Mesenchymal stem cell (in vitro differentiated cells and primary cell): ENCODE data around the gene PAX8.

ENCODE experiments used
- DNase-seq: peaks from one replicate; pipeline ENCODE4 v3.0.0-alpha.2; 2013
- H2AFZ ChIP-seq: one replicate; pipeline ENCODE4 v1.6.1; 2013; ENCODE audit warnings: low read depth, mild to moderate bottlenecking, control low read depth, inconsistent platforms, low read length, moderate library complexity
- H2AK5ac ChIP-seq: 2 replicates; pipeline ENCODE4 v1.6.1; 2013; ENCODE audit warnings: low read length, moderate library complexity, mild to moderate bottlenecking, inconsistent platforms; ENCODE audit not compliant: severe bottlenecking
- H2BK120ac ChIP-seq: one replicate; pipeline ENCODE4 v1.6.1; 2013; ENCODE audit warnings: low read depth, mild to moderate bottlenecking, inconsistent platforms, low read length, moderate library complexity
- H2BK12ac ChIP-seq, 2 experiments: one replicate each; pipeline ENCODE4 v1.6.1; 2013; ENCODE audit warnings: inconsistent platforms in 2 of 2, low read length in 2 of 2, mild to moderate bottlenecking in 2 of 2, moderate library complexity in 2 of 2, control low read depth in 1 of 2
- H2BK15ac ChIP-seq: one replicate; pipeline ENCODE4 v1.6.1; 2013; ENCODE audit warnings: mild to moderate bottlenecking, low read depth, inconsistent platforms; ENCODE audit not compliant: poor library complexity, severe bottlenecking
- H2BK5ac ChIP-seq: 2 replicates; pipeline ENCODE4 v1.6.1; 2013; ENCODE audit warnings: low read depth, mild to moderate bottlenecking, low read length, control low read depth, inconsistent platforms; ENCODE audit not compliant: poor library complexity, severe bottlenecking
- H3K14ac ChIP-seq, 2 experiments: one replicate each; pipeline ENCODE4 v1.6.1; 2013; ENCODE audit warnings: inconsistent platforms in 2 of 2, low read length in 2 of 2, control low read depth in 1 of 2, mild to moderate bottlenecking in 1 of 2, moderate library complexity in 1 of 2
- H3K18ac ChIP-seq, 2 experiments: one replicate each; pipeline ENCODE4 v1.6.1; 2013; ENCODE audit warnings: inconsistent platforms in 2 of 2, low read length in 2 of 2, control low read depth in 1 of 2, low read depth in 1 of 2, mild to moderate bottlenecking in 1 of 2
- H3K23ac ChIP-seq, 2 experiments: one replicate each; pipeline ENCODE4 v1.6.1; 2013; ENCODE audit warnings: inconsistent platforms in 2 of 2, low read length in 2 of 2, mild to moderate bottlenecking in 2 of 2, moderate library complexity in 2 of 2, control low read depth in 1 of 2
- H3K27ac ChIP-seq: 2 replicates; pipeline ENCODE4 v1.5.1; 2013; ENCODE audit warnings: mild to moderate bottlenecking, moderate library complexity, low read length, control low read depth, inconsistent platforms; ENCODE audit not compliant: poor library complexity, severe bottlenecking
- H3K27me3 ChIP-seq, 2 experiments: 2 replicates each; pipeline versions ENCODE4 v1.6.1 to v1.7.0; 2013; ENCODE audit warnings: low read length in 2 of 2, mild to moderate bottlenecking in 2 of 2, moderate library complexity in 2 of 2, control low read depth in 1 of 2, inconsistent platforms in 1 of 2; ENCODE audit not compliant: control insufficient read depth in 1 of 2, insufficient read depth in 1 of 2
- H3K36me3 ChIP-seq, 2 experiments: 2 replicates each; pipeline versions ENCODE4 v1.6.1 to v1.7.0; 2013; ENCODE audit warnings: low read length in 2 of 2, control low read depth in 1 of 2, inconsistent platforms in 1 of 2, low read depth in 1 of 2, mild to moderate bottlenecking in 1 of 2; ENCODE audit not compliant: insufficient read depth in 2 of 2, control insufficient read depth in 1 of 2
- H3K4ac ChIP-seq, 2 experiments: one replicate each; pipeline ENCODE4 v1.6.1; 2013; ENCODE audit warnings: inconsistent platforms in 2 of 2, low read length in 2 of 2, mild to moderate bottlenecking in 2 of 2, moderate library complexity in 2 of 2, control low read depth in 1 of 2, low read depth in 1 of 2
- H3K4me1 ChIP-seq: 2 replicates; pipeline ENCODE4 v1.6.1; 2013; ENCODE audit warnings: low read depth, low read length, control low read depth; ENCODE audit not compliant: control insufficient read depth, insufficient read depth
- H3K4me2 ChIP-seq: 2 replicates; pipeline ENCODE4 v1.6.1; 2013; ENCODE audit warnings: low read length, mild to moderate bottlenecking, inconsistent platforms; ENCODE audit not compliant: poor library complexity, severe bottlenecking
- H3K4me3 ChIP-seq, 2 experiments: 2 replicates each; pipeline versions ENCODE4 v1.5.1 to v1.7.0; 2013; ENCODE audit warnings: low read length in 2 of 2, mild to moderate bottlenecking in 2 of 2, control low read depth in 1 of 2, low read depth in 1 of 2; ENCODE audit not compliant: insufficient read depth in 1 of 2
- H3K79me1 ChIP-seq: replicated peaks from 2 replicates; pipeline ENCODE4 v1.6.1; 2013; ENCODE audit warnings: mild to moderate bottlenecking, control low read depth, low read length, inconsistent platforms; ENCODE audit not compliant: poor library complexity, severe bottlenecking
- H3K9ac ChIP-seq: 2 replicates; pipeline ENCODE4 v1.7.0; 2013; ENCODE audit warnings: mild to moderate bottlenecking, low read length, moderate library complexity
- H3K9me3 ChIP-seq: 2 replicates; pipeline ENCODE4 v1.7.0; 2013; ENCODE audit warnings: mild to moderate bottlenecking, low read length; ENCODE audit not compliant: control insufficient read depth
- H4K8ac ChIP-seq: one replicate; pipeline ENCODE4 v1.6.1; 2013; ENCODE audit warnings: inconsistent platforms, mild to moderate bottlenecking, low read length, moderate library complexity
- H4K91ac ChIP-seq: one replicate; pipeline ENCODE4 v1.6.1; 2013; ENCODE audit warnings: mild to moderate bottlenecking, low read length, inconsistent platforms
- WGBS: methylation state at CpG from one replicate; pipeline ENCODE4 v1.1.7; 2013; ENCODE audit warnings: mixed read lengths; 5-methylcytosine and 5-hydroxymethylcytosine counted together

The PAX8 gene

GRCh38 chr2:113225263-113226259 lies 53.2 kb downstream of the PAX8 start:
- Histone ChIP-seq H3K4me1 (peaks cover 24% of the 10 kb centered on the region), H2BK15ac (no peak overlapping the region), H3K4me3 (no peak overlapping the region), H2BK120ac (no peak overlapping the region), H2BK5ac (peak overlapping the region; percentile 46), H3K23ac (no peak overlapping the region), H3K4ac (peak overlapping the region in 1 of 2 experiments; percentile 47), H3K9me3 (no peaks in the 10 kb centered on the region), H4K8ac (no peak overlapping the region), H3K18ac (peak overlapping the region in 1 of 2 experiments; percentile 28), H3K27me3 (no peaks in the 10 kb centered on the region), H3K4me2 (no peak overlapping the region), H3K9ac (peak overlapping the region; percentile 44), H3K14ac (peak overlapping the region in 1 of 2 experiments; percentile 26), H2AK5ac (peak overlapping the region; percentile 42), H3K36me3 (peaks cover 6 to 17% of the 10 kb centered on the region in 2 experiments), H4K91ac (peak overlapping the region; percentile 4), H3K27ac (peak overlapping the region; percentile 97), H2BK12ac (peak overlapping the region in 1 of 2 experiments; percentile 37), H3K79me1 (peaks cover 4% of the 10 kb centered on the region), H2AFZ (no peak overlapping the region)
- peak; percentile 75 for DNase-seq
- 67% methylated on average over 7 of the region's 12 CpGs for WGBS

- Histone ChIP-seq H3K4me2 (no peak overlapping the region), H3K18ac (no peak overlapping the region), H3K23ac (no peak overlapping the region), H4K91ac (no peak overlapping the region), H2BK15ac (no peak overlapping the region), H2BK5ac (no peak overlapping the region), H2BK12ac (no peak overlapping the region), H4K8ac (no peak overlapping the region), H2AFZ (no peak overlapping the region), H3K4me1 (peaks cover 28% of the 10 kb centered on the region), H3K4me3 (no peak overlapping the region), H3K9me3 (no peaks in the 10 kb centered on the region), H3K79me1 (peaks cover 7% of the 10 kb centered on the region), H3K27me3 (no peaks in the 10 kb centered on the region), H3K14ac (no peak overlapping the region), H3K9ac (no peak overlapping the region), H2AK5ac (peak overlapping the region; percentile 73), H3K27ac (peak overlapping the region; percentile 97), H2BK120ac (no peak overlapping the region), H3K36me3 (peaks cover 6 to 17% of the 10 kb centered on the region in 2 experiments), H3K4ac (no peak overlapping the region)
- no peak for DNase-seq
- 100% methylated on average over 1 of the region's 2 CpGs for WGBS
These were observed 54.0 kb downstream of the PAX8 start for GRCh38 chr2:113224647-113225236.

GRCh38 chr2:113223813-113224212 lies 54.9 kb downstream of the PAX8 start:
- H3K79me1 ChIP-seq: peaks cover 7% of the 10 kb centered on the region
- no peak overlapping the region for H3K23ac ChIP-seq
- H3K4ac ChIP-seq: no peak overlapping the region
- H4K8ac ChIP-seq: no peak overlapping the region
- H2AFZ ChIP-seq: no peak overlapping the region
- no peak overlapping the region for H3K4me3 ChIP-seq
- no peak for DNase-seq
- no peak overlapping the region for H2BK12ac ChIP-seq
- H3K4me2 ChIP-seq: no peak overlapping the region
- H2BK15ac ChIP-seq: no peak overlapping the region
- no peak overlapping the region for H2BK5ac ChIP-seq
- H3K36me3 ChIP-seq: peaks cover 6 to 21% of the 10 kb centered on the region in 2 experiments
- H2AK5ac ChIP-seq: no peak overlapping the region
- H3K27me3 ChIP-seq: no peaks in the 10 kb centered on the region
- no peak overlapping the region for H4K91ac ChIP-seq
- no peaks in the 10 kb centered on the region for H3K9me3 ChIP-seq
- H3K27ac ChIP-seq: no peak overlapping the region
- no peak overlapping the region for H3K18ac ChIP-seq
- WGBS: 90% methylated on average over 1 of the region's 1 CpG
- H3K9ac ChIP-seq: no peak overlapping the region
- H2BK120ac ChIP-seq: no peak overlapping the region
- no peak overlapping the region for H3K14ac ChIP-seq
- peaks cover 34% of the 10 kb centered on the region for H3K4me1 ChIP-seq

- Histone ChIP-seq H3K23ac (no peak overlapping the region), H3K9me3 (no peaks in the 10 kb centered on the region), H2AFZ (no peak overlapping the region), H2BK15ac (no peak overlapping the region), H3K27ac (peak overlapping the region; percentile 25), H3K18ac (no peak overlapping the region), H2BK5ac (no peak overlapping the region), H3K9ac (no peak overlapping the region), H3K4me2 (no peak overlapping the region), H2BK12ac (no peak overlapping the region), H4K8ac (no peak overlapping the region), H2AK5ac (peak overlapping the region; percentile 95), H3K36me3 (peaks cover 6 to 16% of the 10 kb centered on the region in 2 experiments), H3K14ac (no peak overlapping the region), H3K27me3 (no peaks in the 10 kb centered on the region), H3K79me1 (peaks cover 7% of the 10 kb centered on the region), H4K91ac (no peak overlapping the region), H2BK120ac (no peak overlapping the region), H3K4me1 (peaks cover 40% of the 10 kb centered on the region), H3K4me3 (no peak overlapping the region), H3K4ac (no peak overlapping the region)
- WGBS: 73% methylated on average over 5 of the region's 6 CpGs
- no peak for DNase-seq
These were observed 56.9 kb downstream of the PAX8 start for GRCh38 chr2:113221846-113222245.
